SKM-1 treated with dmso at 0.1 percent for 144 hours (cell line): ENCODE results near the gene C6orf58.
"Not testable (repeated sequence)": the region's sequence is repeated elsewhere in the genome, so short reads cannot be mapped to it uniquely, and the experiment has no call there.

Experiments used
- DNase-seq: peaks from one replicate; lab custom pipeline; 2025; ENCODE audit not compliant: unreplicated experiment; lab: John Stamatoyannopoulos, UW

C6orf58 gene

GRCh38 chr6:127589135-127589534, 12.2 kb downstream of the C6orf58 start:
- DNase-seq = no peak

DNA sequence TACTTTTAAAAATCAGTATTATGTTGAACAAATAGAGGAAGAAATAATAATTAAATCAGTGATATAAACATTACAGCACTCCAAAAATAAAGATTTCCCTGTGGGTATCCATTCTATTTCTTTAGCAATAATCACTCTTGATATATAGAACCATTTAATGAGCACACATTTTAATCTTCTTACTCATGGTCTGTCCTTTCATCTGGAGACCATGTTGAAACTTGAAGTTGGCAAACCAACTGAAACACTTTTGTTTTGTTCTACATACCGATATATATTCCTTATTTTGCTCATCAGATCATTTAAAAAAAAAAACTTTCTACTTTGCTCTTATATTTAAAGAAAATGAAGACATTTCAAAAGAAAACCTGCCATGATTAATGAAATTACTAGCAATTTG, 13.4 kb downstream of the C6orf58 start:
- no peak for DNase-seq

- DNase-seq = no peak
These were observed 16.0 kb downstream of the C6orf58 start for GRCh38 chr6:127592964-127593363.

GRCh38 chr6:127593456-127593855, 16.5 kb downstream of the C6orf58 start:
- not testable (repeated sequence) for DNase-seq

GRCh38 chr6:127606131-127606562, 29.2 kb downstream of the C6orf58 start:
- DNase-seq = peak; percentile 24

GRCh38 chr6:127608554-127609270, 31.7 kb downstream of the C6orf58 start:
- DNase-seq = no peak

- no peak for DNase-seq
These were observed 41.8 kb downstream of the C6orf58 start for GRCh38 chr6:127618729-127619128.

DNA sequence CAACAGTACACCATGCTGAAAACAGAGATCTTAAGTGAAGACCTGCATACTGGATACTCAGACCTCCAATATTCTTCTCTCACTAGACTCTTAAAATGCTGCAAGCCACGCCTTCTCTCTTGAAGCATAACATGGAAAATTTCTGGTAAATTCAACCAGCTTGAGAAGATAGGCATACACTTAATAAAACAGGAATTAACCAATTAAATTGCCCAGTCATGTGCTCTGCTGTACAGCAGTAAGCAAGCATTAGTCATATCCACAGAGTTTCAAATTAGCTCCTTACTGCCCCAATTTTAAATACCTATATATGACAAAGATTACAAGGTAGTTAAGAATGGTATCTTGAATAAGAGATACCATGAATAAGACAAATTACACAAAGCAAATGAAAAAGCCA, 53.8 kb downstream of the C6orf58 start:
- DNase-seq = no peak

- DNase-seq = peak; percentile 34
These were observed 57.2 kb downstream of the C6orf58 start for GRCh38 chr6:127634178-127634577.

- no peak for DNase-seq
These were observed 58.1 kb downstream of the C6orf58 start for GRCh38 chr6:127635091-127635490.

DNA sequence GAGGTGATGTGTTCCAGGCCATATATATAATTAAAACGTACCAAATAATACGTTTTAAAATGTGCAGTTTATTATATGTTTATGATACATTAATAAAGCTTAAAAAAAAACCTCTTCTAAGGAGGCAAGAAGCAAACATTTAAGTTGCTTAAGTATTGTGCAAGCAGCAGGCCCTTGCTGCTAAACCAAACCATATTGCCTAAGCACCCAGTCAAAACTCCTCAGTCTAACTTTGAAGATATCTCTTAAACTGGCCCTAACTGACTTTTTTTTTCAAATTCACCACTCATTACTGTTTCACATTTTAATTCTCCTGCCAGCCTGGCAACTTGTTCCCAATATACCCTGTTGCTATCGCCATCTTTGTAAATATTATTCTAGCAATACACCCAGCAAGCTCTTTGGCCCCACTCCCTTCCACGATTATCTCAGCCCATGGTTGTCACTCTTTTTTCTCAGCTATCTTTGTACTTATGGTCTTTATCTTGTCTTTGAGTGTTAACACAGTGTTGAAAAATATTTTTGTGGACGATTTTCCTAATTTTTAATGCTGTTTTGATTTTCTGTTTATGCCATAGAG, 60.9 kb downstream of the C6orf58 start:
- peak; percentile 69 for DNase-seq
